Renal cortex interstitium (tissue), 11 donors: ENCODE results near the gene TBC1D1. TPM values are rescaled to one million over a fixed set of nuclear protein-coding genes. Genes with fewer than 3 reads are reported as not detected.

Experiments used
- DNase-seq, 11 donors: peaks; one replicate each; pipeline ENCODE4 v3.0.0-alpha.2; 2013; ENCODE audit warnings: low read depth in 9 of 11, low spot score in 4 of 11; ENCODE audit errors: extremely low read depth in 1 of 11
- polyA plus RNA-seq, 3 donors: library from polyadenylated mRNA; unstranded; fragments of 120-200 nt; gene quantifications; one replicate each; pipeline ENCODE4 v1.2.1, GENCODE V29; 2013; ENCODE audit not compliant: insufficient read length in 3 of 3

The TBC1D1 gene
- polyA plus RNA-seq, 3 donors: 187 to 195 (median 194) TPM

GRCh38 chr4:38140643-38141203 lies 249.8 kb downstream of the TBC1D1 start:
- DNase-seq: no peak

GRCh38 chr4:38141808-38142500 lies 251.1 kb downstream of the TBC1D1 start:
- no peak for DNase-seq

GRCh38 chr4:38144031-38144430 lies 253.1 kb downstream of the TBC1D1 start:
- no peak for DNase-seq

GRCh38 chr4:38145033-38145678 lies 254.3 kb downstream of the TBC1D1 start:
- no peak for DNase-seq

- DNase-seq: no peak
Measured at GRCh38 chr4:38145741-38146140, 254.9 kb downstream of the TBC1D1 start.

GRCh38 chr4:38146383-38146782 lies 255.5 kb downstream of the TBC1D1 start:
- no peak for DNase-seq

- no peak for DNase-seq
Measured at GRCh38 chr4:38149472-38149996, 258.6 kb downstream of the TBC1D1 start.

GRCh38 chr4:38149997-38150671 lies 259.2 kb downstream of the TBC1D1 start:
- no peak for DNase-seq

GRCh38 chr4:38150766-38151165 lies 259.9 kb downstream of the TBC1D1 start:
- no peak for DNase-seq

- DNase-seq: no peak
Measured at GRCh38 chr4:38151873-38152272, 261.0 kb downstream of the TBC1D1 start.

- no peak for DNase-seq
Measured at GRCh38 chr4:38152305-38152704, 261.4 kb downstream of the TBC1D1 start.

GRCh38 chr4:38152721-38153386 lies 262.0 kb downstream of the TBC1D1 start:
- no peak for DNase-seq

- no peak for DNase-seq
Measured at GRCh38 chr4:38153387-38153760, 262.5 kb downstream of the TBC1D1 start.

GRCh38 chr4:38154252-38154651 lies 263.4 kb downstream of the TBC1D1 start:
- no peak for DNase-seq

- no peak for DNase-seq
Measured at GRCh38 chr4:38154681-38155588, 264.1 kb downstream of the TBC1D1 start.

GRCh38 chr4:38155589-38156294 lies 264.9 kb downstream of the TBC1D1 start:
- DNase-seq: no peak

- DNase-seq: no peak
Measured at GRCh38 chr4:38157592-38157991, 266.7 kb downstream of the TBC1D1 start.
